Measurements from ENCODE around the gene KAT8. TPM values are rescaled to one million over a fixed set of nuclear protein-coding genes. Genes with fewer than 3 reads are reported as not detected.

The KAT8 gene
- total RNA-seq, 1 donor from 2014 or later = 33.5 TPM

DNA sequence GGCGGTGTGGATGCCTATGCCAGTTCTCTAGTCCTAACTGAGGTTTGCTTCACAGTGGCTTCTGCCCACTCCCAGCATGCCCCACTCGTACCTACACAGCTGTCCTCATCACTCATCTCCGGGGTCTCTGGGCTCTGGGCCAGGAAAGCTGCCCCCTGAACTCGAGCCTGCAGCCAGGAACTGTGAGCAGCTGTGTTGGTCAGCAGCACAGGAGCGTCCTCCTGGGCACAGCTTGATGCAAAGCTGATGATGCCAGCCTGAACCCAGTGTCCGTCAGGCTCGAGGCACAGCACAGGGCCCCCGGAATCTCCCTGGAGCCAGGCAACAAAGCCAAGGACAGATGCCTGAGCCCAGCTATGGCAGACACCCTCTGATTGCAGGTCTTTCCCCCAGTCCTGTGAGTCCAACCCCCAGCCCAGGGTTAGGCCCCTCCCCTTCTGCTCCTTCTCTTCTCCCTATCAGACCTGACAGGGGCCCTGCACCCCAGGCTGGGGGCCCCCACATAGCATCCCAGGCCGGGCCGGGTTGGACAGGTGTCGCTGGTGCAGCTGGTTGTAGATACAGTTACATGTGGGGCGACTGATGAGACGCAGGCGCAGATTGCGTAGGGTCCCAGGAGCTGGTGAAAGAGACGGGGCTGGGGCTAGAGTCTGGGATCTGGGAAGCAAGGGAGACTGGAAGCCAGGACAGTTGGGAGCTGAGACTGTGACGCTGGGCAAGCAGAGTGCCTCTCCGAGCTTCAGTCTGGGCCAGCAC lies 31.4 kb upstream of the KAT8 start:
- DNase-seq (ENCODE audit: low read depth) (no peak), FAIRE-seq (no peak)
- no peak overlapping the region for H3K4me3 ChIP-seq (ENCODE audit: insufficient read depth, low read depth, low read length)
- peaks cover 12% of the 10 kb centered on the region for H3K36me3 Mint-ChIP-seq (ENCODE audit: low read depth, unreplicated experiment)
- peak overlapping the region; percentile 23 for H3K9ac ChIP-seq (ENCODE audit: low read length)
- H3K4me2 ChIP-seq (ENCODE audit: low read length) = no peak overlapping the region
- no peak overlapping the region for H2AFZ ChIP-seq (ENCODE audit: low read depth, low read length)
- no peaks in the 10 kb centered on the region for H3K27me3 Mint-ChIP-seq (ENCODE audit: low read depth, unreplicated experiment)
- no peak overlapping the region for H3K27ac ChIP-seq (ENCODE audit: low read depth, low read length)
- H3K36me3 ChIP-seq (ENCODE audit: insufficient read depth, low read length) = peaks cover 5% of the 10 kb centered on the region
- H3K9me3 Mint-ChIP-seq (ENCODE audit: unreplicated experiment) = no peaks in the 10 kb centered on the region
- H3K79me2 ChIP-seq (ENCODE audit: insufficient read depth, low read length) = peaks cover 32% of the 10 kb centered on the region
- peak overlapping the region; percentile 40 for H3K4me3 Mint-ChIP-seq (ENCODE audit: unreplicated experiment)
- H3K27me3 ChIP-seq (ENCODE audit: insufficient read depth, low read length) = no peaks in the 10 kb centered on the region
- H3K27ac Mint-ChIP-seq (ENCODE audit: unreplicated experiment) = no peak overlapping the region
- H3K9me3 ChIP-seq (ENCODE audit: insufficient read depth, low read depth, low read length) = no peaks in the 10 kb centered on the region
- peaks cover 7% of the 10 kb centered on the region for H3K4me1 Mint-ChIP-seq (ENCODE audit: low read depth, unreplicated experiment)
- peaks cover 43% of the 10 kb centered on the region for H4K20me1 ChIP-seq (ENCODE audit: insufficient read depth, low read length)
- no peak for TF ChIP-seq EZH2 (IDR thresholded peaks at IDR 0.05; ENCODE audit: insufficient read depth, low read length)
- TF ChIP-seq, protein P1, sequence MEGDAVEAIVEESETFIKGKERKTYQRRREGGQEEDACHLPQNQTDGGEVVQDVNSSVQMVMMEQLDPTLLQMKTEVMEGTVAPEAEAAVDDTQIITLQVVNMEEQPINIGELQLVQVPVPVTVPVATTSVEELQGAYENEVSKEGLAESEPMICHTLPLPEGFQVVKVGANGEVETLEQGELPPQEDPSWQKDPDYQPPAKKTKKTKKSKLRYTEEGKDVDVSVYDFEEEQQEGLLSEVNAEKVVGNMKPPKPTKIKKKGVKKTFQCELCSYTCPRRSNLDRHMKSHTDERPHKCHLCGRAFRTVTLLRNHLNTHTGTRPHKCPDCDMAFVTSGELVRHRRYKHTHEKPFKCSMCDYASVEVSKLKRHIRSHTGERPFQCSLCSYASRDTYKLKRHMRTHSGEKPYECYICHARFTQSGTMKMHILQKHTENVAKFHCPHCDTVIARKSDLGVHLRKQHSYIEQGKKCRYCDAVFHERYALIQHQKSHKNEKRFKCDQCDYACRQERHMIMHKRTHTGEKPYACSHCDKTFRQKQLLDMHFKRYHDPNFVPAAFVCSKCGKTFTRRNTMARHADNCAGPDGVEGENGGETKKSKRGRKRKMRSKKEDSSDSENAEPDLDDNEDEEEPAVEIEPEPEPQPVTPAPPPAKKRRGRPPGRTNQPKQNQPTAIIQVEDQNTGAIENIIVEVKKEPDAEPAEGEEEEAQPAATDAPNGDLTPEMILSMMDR (IDR thresholded peaks at IDR 0.05; ENCODE audit: insufficient read depth, low read depth, low read length) = no peak
- H3K4me1 ChIP-seq (ENCODE audit: insufficient read depth, low read length) = peaks cover 8% of the 10 kb centered on the region

GRCh38 chr16:31086629-31086906 lies 30.9 kb upstream of the KAT8 start:
- no peak overlapping the region for H3K4me3 Mint-ChIP-seq (ENCODE audit: unreplicated experiment)
- H3K27me3 Mint-ChIP-seq (ENCODE audit: low read depth, unreplicated experiment) = no peaks in the 10 kb centered on the region
- Histone ChIP-seq H3K79me2 (ENCODE audit: insufficient read depth, low read length) (peaks cover 34% of the 10 kb centered on the region), H3K4me2 (ENCODE audit: low read length) (no peak overlapping the region), H3K27ac (ENCODE audit: low read depth, low read length) (no peak overlapping the region), H4K20me1 (ENCODE audit: insufficient read depth, low read length) (peaks cover 42% of the 10 kb centered on the region), H3K9ac (ENCODE audit: low read length) (no peak overlapping the region), H3K9me3 (ENCODE audit: insufficient read depth, low read depth, low read length) (no peaks in the 10 kb centered on the region), H2AFZ (ENCODE audit: low read depth, low read length) (no peak overlapping the region), H3K27me3 (ENCODE audit: insufficient read depth, low read length) (no peaks in the 10 kb centered on the region), H3K4me1 (ENCODE audit: insufficient read depth, low read length) (peaks cover 8% of the 10 kb centered on the region), H3K36me3 (ENCODE audit: insufficient read depth, low read length) (peaks cover 8% of the 10 kb centered on the region), H3K4me3 (ENCODE audit: insufficient read depth, low read depth, low read length) (no peak overlapping the region)
- H3K4me1 Mint-ChIP-seq (ENCODE audit: low read depth, unreplicated experiment) = peaks cover 7% of the 10 kb centered on the region
- peaks cover 14% of the 10 kb centered on the region for H3K36me3 Mint-ChIP-seq (ENCODE audit: low read depth, unreplicated experiment)
- no peak overlapping the region for H3K27ac Mint-ChIP-seq (ENCODE audit: unreplicated experiment)
- TF ChIP-seq, protein P1 (IDR thresholded peaks at IDR 0.05; ENCODE audit: insufficient read depth, low read depth, low read length) = no peak
- TF ChIP-seq EZH2 (IDR thresholded peaks at IDR 0.05; ENCODE audit: insufficient read depth, low read length) = no peak
- no peaks in the 10 kb centered on the region for H3K9me3 Mint-ChIP-seq (ENCODE audit: unreplicated experiment)
- no peak for DNase-seq (ENCODE audit: low read depth)
- FAIRE-seq = no peak

- Histone ChIP-seq H3K27me3 (ENCODE audit: insufficient read depth, low read length) (no peaks in the 10 kb centered on the region), H3K27ac (ENCODE audit: low read depth, low read length) (no peak overlapping the region), H3K4me2 (ENCODE audit: low read length) (no peak overlapping the region), H3K4me1 (ENCODE audit: insufficient read depth, low read length) (peaks cover 8% of the 10 kb centered on the region), H3K79me2 (ENCODE audit: insufficient read depth, low read length) (peaks cover 31% of the 10 kb centered on the region), H3K9ac (ENCODE audit: low read length) (no peak overlapping the region), H3K36me3 (ENCODE audit: insufficient read depth, low read length) (peaks cover 8% of the 10 kb centered on the region), H4K20me1 (ENCODE audit: insufficient read depth, low read length) (peaks cover 36% of the 10 kb centered on the region), H3K9me3 (ENCODE audit: insufficient read depth, low read depth, low read length) (no peaks in the 10 kb centered on the region), H3K4me3 (ENCODE audit: insufficient read depth, low read depth, low read length) (no peak overlapping the region), H2AFZ (ENCODE audit: low read depth, low read length) (no peak overlapping the region)
- Mint-ChIP-seq H3K4me1 (ENCODE audit: low read depth, unreplicated experiment) (peaks cover 7% of the 10 kb centered on the region), H3K36me3 (ENCODE audit: low read depth, unreplicated experiment) (peaks cover 14% of the 10 kb centered on the region), H3K4me3 (ENCODE audit: unreplicated experiment) (no peak overlapping the region), H3K27me3 (ENCODE audit: low read depth, unreplicated experiment) (no peaks in the 10 kb centered on the region), H3K27ac (ENCODE audit: unreplicated experiment) (no peak overlapping the region), H3K9me3 (ENCODE audit: unreplicated experiment) (no peaks in the 10 kb centered on the region)
- FAIRE-seq (no peak), DNase-seq (ENCODE audit: low read depth) (no peak)
- TF ChIP-seq EZH2 (IDR thresholded peaks at IDR 0.05; ENCODE audit: insufficient read depth, low read length) = no peak
- TF ChIP-seq, protein P1 (IDR thresholded peaks at IDR 0.05; ENCODE audit: insufficient read depth, low read depth, low read length) = no peak
These were observed 30.0 kb upstream of the KAT8 start for GRCh38 chr16:31087481-31087880.
